ENCODE measurements around the gene MUC12. TPM values are rescaled to one million over a fixed set of nuclear protein-coding genes. Genes with fewer than 3 reads are reported as not detected.

Gene MUC12
- total RNA-seq, 1 experiment from 2014 or later, result 0.64 TPM

- Histone ChIP-seq H2AFZ (ENCODE audit: low read depth, low read length, poor library complexity, severe bottlenecking) (no peak overlapping the region), H3K9me2 (ENCODE audit: insufficient read depth) (no peaks in the 10 kb centered on the region), H3K79me2 (ENCODE audit: insufficient read depth, low read length) (no peaks in the 10 kb centered on the region), H3K9me3 (ENCODE audit: control insufficient read depth in 1 of 2, insufficient read depth in 1 of 2, low read depth in 1 of 2, low read length in 2 of 2) (no peaks in the 10 kb centered on the region), H3K4me2 (ENCODE audit: low read length) (no peak overlapping the region), H3K4me1 (ENCODE audit: control insufficient read depth in 1 of 2, insufficient read depth in 2 of 2, low read length in 2 of 2) (peaks cover 0 to 6% of the 10 kb centered on the region in 2 experiments; a peak in 2 of 4 replicates), H3K9ac (ENCODE audit: low read length) (no peak overlapping the region), H3K36me3 (ENCODE audit: control insufficient read depth in 1 of 2, insufficient read depth in 2 of 2, low read length in 2 of 2) (no peaks in the 10 kb centered on the region), H4K20me1 (ENCODE audit: insufficient read depth) (no peaks in the 10 kb centered on the region), H3K27ac (ENCODE audit: low read depth, low read length) (no peak overlapping the region), H3K4me3 (replicated peaks in 1 of 2; ENCODE audit: low read depth in 1 of 2, low read length in 2 of 2) (no peak overlapping the region), H3K27me3 (ENCODE audit: insufficient read depth, low read length) (no peaks in the 10 kb centered on the region; the same call in 1 of the 2 replicates)
- ATAC-seq, result no peak
- CTCF ChIA-PET, result no interaction called here
- DNase-seq (ENCODE audit: low read depth, low spot score), result no peak
- POLR2A ChIA-PET, result no interaction called here
- TF ChIP-seq ATF3 (IDR thresholded peaks at IDR 0.05) (no peak), EZH2 (IDR thresholded peaks at IDR 0.05) (no peak), MAX (IDR thresholded peaks at IDR 0.05) (no peak), ZNF274 (IDR thresholded peaks at IDR 0.05; ENCODE audit: low read depth, low read length) (no peak), RAD21 (IDR thresholded peaks at IDR 0.05; ENCODE audit: low read depth) (no peak), POLR2AphosphoS5 (IDR thresholded peaks at IDR 0.05; ENCODE audit: low read depth, low read length) (no peak), SP1 (IDR thresholded peaks at IDR 0.05; ENCODE audit: low read depth) (no peak), ELF1 (IDR thresholded peaks at IDR 0.05; ENCODE audit: borderline replicate concordance, low read depth) (no peak), ZFX (IDR thresholded peaks at IDR 0.05) (no peak), EZH2phosphoT487 (IDR thresholded peaks at IDR 0.05; ENCODE audit: borderline replicate concordance) (no peak), YY1 (IDR thresholded peaks at IDR 0.05; ENCODE audit: extremely low read depth, insufficient replicate concordance, low read depth, low read length) (no peak), CTCF (IDR thresholded peaks at IDR 0.05 in 2 of 3, conservative IDR thresholded peaks at IDR 0.05 in 1 of 3; ENCODE audit: borderline replicate concordance in 1 of 3, insufficient read depth in 1 of 3, low read depth in 2 of 3, low read length in 2 of 3) (no peak)
- BruUV-seq (replicated peaks), result no TSS peak
- intact Hi-C loops (cut with micrococcal nuclease), result no loop called here
- RAD21 ChIA-PET (ENCODE audit: low non-redundant PET in 1 of 2, low total read pairs in 2 of 2, uncharacterized antibody in 2 of 2, unreplicated experiment in 2 of 2), result no interaction called here
Observed at GRCh38 chr7:101020444-101020843, 51.1 kb downstream of the MUC12 start.

All from HCT116 (cell line).